H1 (cell line): ENCODE measurements around the gene KRTAP6-1. TPM values are rescaled to one million over a fixed set of nuclear protein-coding genes. Genes with fewer than 3 reads are reported as not detected.

ENCODE experiments used
- CTCF ChIA-PET: fragments of 300-600 bp; sonication (Branson Sonifier 250); formaldehyde crosslinking; loops from one replicate; lab custom pipeline; 2021; ENCODE audit not compliant: partially characterized antibody; lab: Charles Lee
- POLR2A ChIA-PET: fragments of 300-600 bp; sonication (Branson Sonifier 250); formaldehyde crosslinking; loops from one replicate; lab custom pipeline; 2021; ENCODE audit warnings: inconsistent platforms; ENCODE audit not compliant: partially characterized antibody; lab: Charles Lee
- DNase-seq, 2 experiments: peaks; one replicate each; pipeline versions ENCODE4 v3.0.0 to v3.0.0-alpha.2; 2010 to 2022; ENCODE audit warnings: low spot score in 2 of 2, low read depth in 1 of 2, mixed read lengths in 1 of 2
- FAIRE-seq: peaks from 2 replicates; lab custom pipeline; 2011; peaks lifted over from hg19 to GRCh38; lab: Jason Lieb, UNC
- H2AFZ ChIP-seq: 2 replicates; pipeline ENCODE4 v1.8.1; 2012; ENCODE audit warnings: low read length, inconsistent platforms
- H2AK5ac ChIP-seq: 2 replicates; pipeline ENCODE4 v1.6.1; 2013; ENCODE audit warnings: low read depth, low read length
- H2BK120ac ChIP-seq: replicated peaks from 2 replicates; pipeline ENCODE3; 2013; ENCODE audit warnings: low read depth, low read length, inconsistent platforms
- H2BK12ac ChIP-seq: 2 replicates; pipeline ENCODE4 v1.6.1; 2013; ENCODE audit warnings: low read depth, low read length
- H2BK15ac ChIP-seq: 2 replicates; pipeline ENCODE4 v1.6.1; 2013; ENCODE audit warnings: low read length
- H2BK20ac ChIP-seq: 2 replicates; pipeline ENCODE4 v1.6.1; 2013; ENCODE audit warnings: low read length
- H2BK5ac ChIP-seq: 2 replicates; pipeline ENCODE4 v1.6.1; 2013; ENCODE audit warnings: low read depth, low read length
- H3K14ac ChIP-seq: 2 replicates; pipeline ENCODE4 v1.6.1; 2013; ENCODE audit warnings: inconsistent platforms; ENCODE audit not compliant: insufficient read length
- H3K18ac ChIP-seq: 2 replicates; pipeline ENCODE4 v1.6.1; 2013; ENCODE audit warnings: low read length; ENCODE audit errors: extremely low read depth
- H3K23ac ChIP-seq: 2 replicates; pipeline ENCODE4 v1.6.1; 2013; ENCODE audit warnings: inconsistent platforms; ENCODE audit not compliant: insufficient read length
- H3K23me2 ChIP-seq: 2 replicates; pipeline ENCODE4 v1.6.1; 2013; ENCODE audit warnings: low read depth, low read length
- H3K27ac ChIP-seq: 2 replicates; pipeline ENCODE4 v1.6.1; 2011; ENCODE audit warnings: low read depth, low read length, inconsistent platforms
- H3K27me3 ChIP-seq, 4 experiments: replicated peaks in 1 of 4; 1 replicate in 1 of 4; 2 replicates in 3 of 4; pipeline versions ENCODE4 v1.6.1 to v1.8.1; 2011 to 2013; ENCODE audit warnings: low read length in 3 of 4, mild to moderate bottlenecking in 3 of 4, inconsistent platforms in 2 of 4, mixed read lengths in 2 of 4, moderate library complexity in 1 of 4; ENCODE audit not compliant: control insufficient read depth in 3 of 4, insufficient read depth in 3 of 4; ENCODE audit errors: extremely low read depth in 1 of 4
- H3K36me3 ChIP-seq, 4 experiments: 2 replicates each; pipeline versions ENCODE4 v1.6.1 to v1.8.1; 2011 to 2013; ENCODE audit warnings: mild to moderate bottlenecking in 4 of 4, low read length in 3 of 4, moderate library complexity in 2 of 4, control low read depth in 1 of 4, inconsistent platforms in 1 of 4; ENCODE audit not compliant: insufficient read depth in 4 of 4, control insufficient read depth in 2 of 4
- H3K4ac ChIP-seq: replicated peaks from 2 replicates; pipeline ENCODE3; 2013; ENCODE audit warnings: low read length, low read depth, mixed read lengths, inconsistent platforms; ENCODE audit not compliant: insufficient read length
- H3K4me1 ChIP-seq, 4 experiments: replicated peaks in 1 of 4; 1 replicate in 1 of 4; 2 replicates in 3 of 4; pipeline versions ENCODE4 v1.6.1 to v1.8.1; 2011 to 2013; ENCODE audit warnings: low read length in 3 of 4, inconsistent platforms in 2 of 4, mixed read lengths in 1 of 4; ENCODE audit not compliant: insufficient read depth in 4 of 4, control insufficient read depth in 3 of 4
- H3K4me2 ChIP-seq, 2 experiments: 2 replicates each; pipeline versions ENCODE4 v1.6.1 to v1.8.1; 2011 to 2013; ENCODE audit warnings: low read depth in 2 of 2, low read length in 2 of 2, control low read depth in 1 of 2, inconsistent platforms in 1 of 2, mild to moderate bottlenecking in 1 of 2; ENCODE audit not compliant: insufficient read depth in 1 of 2
- H3K4me3 ChIP-seq, 4 experiments: fragments of 200-600, 300-600 bp in 1 of 4; sonication (generic), shearing (Covaris generic), sonication (Bioruptor Twin) in 1 of 4; 2 replicates each; pipeline versions ENCODE4 v1.5.1 to v1.8.1; 2011 to 2016; ENCODE audit warnings: low read length in 4 of 4, low read depth in 3 of 4, control low read depth in 2 of 4, inconsistent platforms in 2 of 4, mild to moderate bottlenecking in 2 of 4, mixed read lengths in 1 of 4, moderate library complexity in 1 of 4; ENCODE audit not compliant: insufficient read depth in 2 of 4; ENCODE audit errors: extremely low read depth in 1 of 4
- H3K56ac ChIP-seq: replicated peaks from 2 replicates; pipeline ENCODE3; 2013; ENCODE audit warnings: low read depth, mild to moderate bottlenecking, mixed read lengths, low read length, inconsistent platforms; ENCODE audit not compliant: insufficient read length
- H3K79me1 ChIP-seq: 2 replicates; pipeline ENCODE4 v1.6.1; 2013; ENCODE audit warnings: low read depth, low read length, control low read depth
- H3K79me2 ChIP-seq, 2 experiments: 2 replicates each; pipeline versions ENCODE4 v1.6.1 to v1.8.1; 2012 to 2013; ENCODE audit warnings: low read length in 2 of 2, mild to moderate bottlenecking in 2 of 2, inconsistent platforms in 1 of 2; ENCODE audit not compliant: insufficient read depth in 2 of 2, control insufficient read depth in 1 of 2
- H3K9ac ChIP-seq, 4 experiments: replicated peaks in 1 of 4; 1 replicate in 1 of 4; 2 replicates in 3 of 4; pipeline versions ENCODE4 v1.6.1 to v1.8.1; 2011 to 2013; ENCODE audit warnings: low read depth in 3 of 4, low read length in 3 of 4, control low read depth in 2 of 4, mild to moderate bottlenecking in 2 of 4, moderate library complexity in 2 of 4, inconsistent platforms in 1 of 4; ENCODE audit errors: extremely low read depth in 1 of 4
- H3K9me3 ChIP-seq, 2 experiments: 2 replicates each; pipeline versions ENCODE4 v1.6.1 to v1.8.1; 2012 to 2013; ENCODE audit warnings: mild to moderate bottlenecking in 2 of 2, moderate library complexity in 2 of 2, control low read depth in 1 of 2, inconsistent platforms in 1 of 2, low read depth in 1 of 2, low read length in 1 of 2, mixed read lengths in 1 of 2; ENCODE audit not compliant: insufficient read depth in 2 of 2
- H4K20me1 ChIP-seq, 2 experiments: replicated peaks in 1 of 2; 2 replicates each; pipeline versions ENCODE3 to v1.8.1; 2011 to 2013; ENCODE audit warnings: inconsistent platforms in 2 of 2, low read length in 2 of 2, mild to moderate bottlenecking in 1 of 2; ENCODE audit not compliant: insufficient read depth in 2 of 2, control insufficient read depth in 1 of 2
- H4K5ac ChIP-seq: 2 replicates; pipeline ENCODE4 v1.6.1; 2013; ENCODE audit warnings: low read length, low read depth, mixed read lengths, inconsistent platforms; ENCODE audit not compliant: insufficient read length
- H4K8ac ChIP-seq: 2 replicates; pipeline ENCODE4 v1.8.0; 2013; ENCODE audit warnings: mild to moderate bottlenecking, moderate library complexity, low read length, inconsistent platforms; ENCODE audit not compliant: insufficient read depth; ENCODE audit errors: extremely low read depth
- H4K91ac ChIP-seq: replicated peaks from 2 replicates; pipeline ENCODE3; 2013; ENCODE audit warnings: low read length, mixed read lengths, inconsistent platforms; ENCODE audit not compliant: insufficient read length
- ASH2L ChIP-seq: fragments of 200-600, 300-600 bp; sonication (generic); IDR thresholded peaks from one replicate; pipeline ENCODE4 v1.7.1; 2017; ENCODE audit warnings: low read length
- CBX8 ChIP-seq: fragments of 300-800, 300-1000 bp; sonication (generic); IDR thresholded peaks from 2 replicates; pipeline ENCODE4 v1.7.1; 2016; ENCODE audit warnings: low read depth, low read length, borderline replicate concordance
- KDM4A ChIP-seq: IDR thresholded peaks from one replicate; pipeline ENCODE4 v1.7.1; 2012; ENCODE audit warnings: low read depth, mild to moderate bottlenecking, moderate library complexity, low read length, inconsistent platforms; ENCODE audit not compliant: severe bottlenecking
- KDM5A ChIP-seq: fragments of 200-600 bp; IDR thresholded peaks from 2 replicates; pipeline ENCODE4 v1.7.1; 2012; ENCODE audit warnings: mild to moderate bottlenecking, low read length, inconsistent platforms, mixed read lengths
- MAFK ChIP-seq: IDR thresholded peaks from 2 replicates; pipeline ENCODE4 v1.6.1; 2012; ENCODE audit warnings: low read depth, mild to moderate bottlenecking, improper control_type of control experiment, low read length
- POLR2AphosphoS5 ChIP-seq: IDR thresholded peaks from 2 replicates; pipeline ENCODE4 v1.6.1; 2011; ENCODE audit warnings: low read depth, low read length
- POU5F1 ChIP-seq: IDR thresholded peaks from 2 replicates; pipeline ENCODE4 v1.6.1; 2011; ENCODE audit warnings: low read depth, mild to moderate bottlenecking, low read length, moderate library complexity
- RAD21 ChIP-seq, 2 experiments: IDR thresholded peaks in 1 of 2; conservative IDR thresholded peaks in 1 of 2; 2 replicates each; pipeline ENCODE4 v1.6.1; 2011; ENCODE audit warnings: low read depth in 2 of 2, low read length in 2 of 2, improper control_type of control experiment in 1 of 2, inconsistent platforms in 1 of 2, mild to moderate bottlenecking in 1 of 2, moderate library complexity in 1 of 2
- RFX5 ChIP-seq: IDR thresholded peaks from 2 replicates; pipeline ENCODE4 v1.6.1; 2011; ENCODE audit warnings: low read depth, low read length, improper control_type of control experiment, borderline replicate concordance
- SIRT6 ChIP-seq: IDR thresholded peaks from one replicate; pipeline ENCODE4 v1.7.1; 2012; ENCODE audit warnings: low read length, inconsistent platforms
- SP4 ChIP-seq: IDR thresholded peaks from 2 replicates; pipeline ENCODE4 v1.6.1; 2012; ENCODE audit warnings: low read length, inconsistent platforms
- ZNF274 ChIP-seq: IDR thresholded peaks from 2 replicates; pipeline ENCODE4 v1.7.0; 2012; ENCODE audit warnings: low read length, borderline replicate concordance; ENCODE audit errors: extremely low read depth
- WGBS, 2 experiments: shearing (Covaris generic) in 1 of 2; methylation state at CpG; one replicate each; pipeline versions ENCODE4 v1.1.6 to v1.1.7; 2013 to 2015; ENCODE audit warnings: low lambda C conversion rate in 2 of 2, mixed read lengths in 2 of 2, inconsistent platforms in 1 of 2, low coverage in 1 of 2, missing lambda C conversion rate in 1 of 2; ENCODE audit not compliant: insufficient replicate concordance in 2 of 2, insufficient coverage in 1 of 2, insufficient read length in 1 of 2; ENCODE audit errors: extremely low coverage in 1 of 2, missing lambda C conversion rate in 1 of 2; 5-methylcytosine and 5-hydroxymethylcytosine counted together
- polyA plus RNA-seq, 7 experiments: library from polyadenylated mRNA; depleted of rRNA in 3 of 7; stranded (reverse) in 5 of 7; unstranded in 2 of 7; fragments of >200 nt in 5 of 7; fragments of 200-250 nt in 2 of 7; gene quantifications; 1 replicate in 5 of 7; 2 replicates in 1 of 7; 4 replicates in 1 of 7; pipeline versions ENCODE4 v1.2.1 to v1.2.3, GENCODE V29; 2011 to 2013; ENCODE audit warnings: missing spikeins in 2 of 7, mixed read lengths in 2 of 7
- total RNA-seq: library from RNA; stranded (reverse); fragmentation: NEBNext Ultra II Directional; extraction: Animal tissue kit (Norgen Biotek cat#: 25700); gene quantifications from 2 replicates; pipeline ENCODE4 v1.2.1, GENCODE V29; 2021
- TF ChIP-seq, protein P1 (sequence below): IDR thresholded peaks from 2 replicates; pipeline ENCODE4 v1.6.1; 2011; ENCODE audit warnings: low read length, improper control_type of control experiment
- TF ChIP-seq, protein P2 (sequence below): IDR thresholded peaks from 2 replicates; pipeline ENCODE4 v1.6.1; 2011; ENCODE audit warnings: low read depth, mild to moderate bottlenecking, low read length; ENCODE audit not compliant: insufficient read depth

Gene KRTAP6-1
- total and polyA plus RNA-seq, 2 of the 8 experiments (the other 6 are each of a cell fraction or from before 2014, with no cell fraction given), result not detected

DNA sequence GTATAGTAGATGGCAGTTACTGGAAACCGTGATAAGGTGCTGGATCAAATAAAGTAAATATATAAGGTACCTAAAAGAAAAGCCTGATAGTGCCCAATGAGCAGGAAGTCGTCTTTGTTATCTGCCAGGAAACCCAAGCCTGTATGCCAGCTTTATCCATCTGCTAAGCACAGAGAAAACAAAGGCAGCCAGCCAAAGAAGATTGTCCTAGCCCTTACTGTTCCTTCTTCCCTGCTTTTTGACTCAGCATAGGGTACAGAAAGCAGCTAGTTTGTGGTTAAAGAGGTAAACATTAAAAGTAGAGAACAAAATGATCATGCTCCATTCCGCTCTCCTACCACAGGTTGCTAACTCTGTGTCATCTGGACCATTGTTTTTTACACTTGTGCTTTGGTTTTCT lies 33.6 kb downstream of the KRTAP6-1 start:
- no peaks in the 10 kb centered on the region for H3K79me2 ChIP-seq
- no peak overlapping the region for H3K56ac ChIP-seq
- no peak overlapping the region for H3K18ac ChIP-seq
- no peak overlapping the region for H3K4ac ChIP-seq
- no peak overlapping the region for H2AFZ ChIP-seq
- no peak overlapping the region for H3K27ac ChIP-seq
- no peak for TF ChIP-seq MAFK
- TF ChIP-seq POU5F1, result no peak
- TF ChIP-seq CBX8, result no peak
- no peak for TF ChIP-seq KDM4A
- no peak for TF ChIP-seq SIRT6
- TF ChIP-seq ASH2L, result no peak
- no peak for TF ChIP-seq POLR2AphosphoS5
- TF ChIP-seq, protein P1, sequence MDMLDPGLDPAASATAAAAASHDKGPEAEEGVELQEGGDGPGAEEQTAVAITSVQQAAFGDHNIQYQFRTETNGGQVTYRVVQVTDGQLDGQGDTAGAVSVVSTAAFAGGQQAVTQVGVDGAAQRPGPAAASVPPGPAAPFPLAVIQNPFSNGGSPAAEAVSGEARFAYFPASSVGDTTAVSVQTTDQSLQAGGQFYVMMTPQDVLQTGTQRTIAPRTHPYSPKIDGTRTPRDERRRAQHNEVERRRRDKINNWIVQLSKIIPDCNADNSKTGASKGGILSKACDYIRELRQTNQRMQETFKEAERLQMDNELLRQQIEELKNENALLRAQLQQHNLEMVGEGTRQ, result no peak
- no peak for TF ChIP-seq ZNF274
- TF ChIP-seq, protein P2, sequence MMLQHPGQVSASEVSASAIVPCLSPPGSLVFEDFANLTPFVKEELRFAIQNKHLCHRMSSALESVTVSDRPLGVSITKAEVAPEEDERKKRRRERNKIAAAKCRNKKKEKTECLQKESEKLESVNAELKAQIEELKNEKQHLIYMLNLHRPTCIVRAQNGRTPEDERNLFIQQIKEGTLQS, result no peak
- TF ChIP-seq RAD21 (IDR thresholded peaks at IDR 0.05 in 1 of 2, conservative IDR thresholded peaks at IDR 0.05 in 1 of 2; ENCODE audit: low read depth in 2 of 2, low read length in 2 of 2), result no peak
- TF ChIP-seq RFX5, result no peak
- TF ChIP-seq KDM5A, result no peak
- no peak for TF ChIP-seq SP4
- TF ChIP-seq, all 59 proteins: peak for 0
- Histone ChIP-seq H3K79me1 (no peaks in the 10 kb centered on the region), H3K27me3 (no peaks in the 10 kb centered on the region), H4K5ac (no peak overlapping the region), H3K14ac (no peak overlapping the region), H4K91ac (no peak overlapping the region), H3K9me3 (no peaks in the 10 kb centered on the region), H3K9ac (no peak overlapping the region), H2BK12ac (no peak overlapping the region), H2BK5ac (no peak overlapping the region), H4K8ac (no peak overlapping the region), H4K20me1 (no peaks in the 10 kb centered on the region), H2BK120ac (no peak overlapping the region), H3K23ac (no peak overlapping the region), H2BK20ac (no peak overlapping the region), H3K4me3 (no peak overlapping the region), H3K23me2 (no peaks in the 10 kb centered on the region), H2BK15ac (no peak overlapping the region), H2AK5ac (no peak overlapping the region), H3K4me2 (no peak overlapping the region), H3K36me3 (no peaks in the 10 kb centered on the region), H3K4me1 (no peaks in the 10 kb centered on the region)
- 87% methylated on average over 3 of the region's 3 CpGs; no CpG with 5 or more reads in 1 of the 2 experiments for WGBS, 2 experiments
- no peak for DNase-seq
- CTCF ChIA-PET, result no interaction called here
- POLR2A ChIA-PET, result no interaction called here
- no peak for FAIRE-seq
